AG20443 (cell line): ENCODE measurements around the gene COL21A1.

ENCODE experiments used
- DNase-seq: peaks from one replicate; pipeline ENCODE4 v3.0.0; 2012; ENCODE audit warnings: low spot score, mixed read lengths

Gene COL21A1

DNA sequence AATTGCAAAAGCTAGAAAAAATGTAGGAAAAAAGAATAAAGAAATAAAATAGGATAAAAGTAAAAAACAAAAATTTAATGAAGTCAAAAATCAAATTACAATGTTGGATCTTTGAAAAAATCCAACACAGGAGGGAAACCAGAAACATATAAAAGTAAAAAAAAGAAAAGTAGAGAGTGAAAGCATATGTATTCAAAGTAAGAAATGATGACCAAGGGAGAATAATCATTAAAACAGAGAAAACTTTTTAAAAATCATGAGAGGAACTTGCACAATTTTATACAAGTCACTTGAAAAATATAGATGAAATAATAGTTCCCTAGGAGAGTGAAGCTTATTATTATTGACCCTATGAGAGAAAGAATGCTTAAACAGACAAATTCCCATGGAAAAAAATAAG lies 138.2 kb downstream of the COL21A1 start:
- no peak for DNase-seq

DNA sequence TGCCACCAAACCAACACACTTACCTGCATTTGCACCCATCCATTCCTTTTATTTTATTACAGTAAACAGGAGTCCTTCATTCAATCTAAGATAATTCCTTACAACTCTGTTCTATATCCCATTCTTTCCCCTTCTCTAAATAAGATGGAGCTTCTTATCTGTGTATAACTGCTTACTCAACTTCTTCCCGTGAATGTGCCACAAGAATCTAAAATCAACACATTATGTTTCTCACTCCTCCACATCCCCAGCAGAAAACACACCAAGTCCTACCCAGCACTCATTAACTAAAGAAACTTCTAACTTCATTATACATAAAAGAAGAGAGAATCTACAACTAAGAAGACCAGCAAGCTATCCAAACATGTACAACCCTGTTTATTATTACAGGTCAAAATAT lies 141.1 kb downstream of the COL21A1 start:
- no peak for DNase-seq

DNA sequence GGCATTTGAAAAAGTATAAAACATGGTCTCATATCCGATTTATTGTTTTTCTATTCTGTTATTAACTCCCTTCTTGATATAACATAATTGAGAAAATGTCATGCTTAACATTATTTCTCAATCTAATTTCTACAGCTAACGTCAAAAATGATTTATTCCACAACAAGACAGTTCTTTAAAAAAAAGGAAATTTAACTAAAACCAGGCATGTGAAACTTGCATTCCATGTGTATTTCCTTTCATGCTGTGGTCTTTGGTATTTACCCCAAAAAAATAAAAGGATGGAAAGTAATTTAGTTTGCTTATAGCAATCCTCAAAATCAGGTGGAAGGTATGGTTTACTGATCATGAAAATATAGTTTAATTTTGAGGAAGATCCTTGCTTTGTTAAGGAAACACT lies 142.8 kb downstream of the COL21A1 start:
- DNase-seq = no peak

DNA sequence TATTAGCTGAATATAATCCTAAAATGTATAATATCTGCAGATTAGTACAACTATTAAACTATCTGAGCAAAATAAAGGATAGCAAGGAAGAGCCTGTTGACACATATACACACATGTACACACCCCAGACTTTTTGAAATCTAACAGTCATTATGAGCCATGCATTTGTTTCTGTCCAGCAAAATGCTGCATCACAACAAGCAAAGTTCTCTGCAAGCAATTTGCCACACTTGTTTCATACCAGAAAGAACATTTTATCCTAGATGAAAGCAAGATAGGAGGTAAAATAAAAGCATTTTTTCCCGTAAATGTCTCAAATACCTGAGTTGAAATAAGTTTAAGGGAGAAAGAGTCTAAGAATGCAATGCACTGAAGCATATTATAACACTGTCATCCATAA lies 145.2 kb downstream of the COL21A1 start:
- DNase-seq = no peak

DNA sequence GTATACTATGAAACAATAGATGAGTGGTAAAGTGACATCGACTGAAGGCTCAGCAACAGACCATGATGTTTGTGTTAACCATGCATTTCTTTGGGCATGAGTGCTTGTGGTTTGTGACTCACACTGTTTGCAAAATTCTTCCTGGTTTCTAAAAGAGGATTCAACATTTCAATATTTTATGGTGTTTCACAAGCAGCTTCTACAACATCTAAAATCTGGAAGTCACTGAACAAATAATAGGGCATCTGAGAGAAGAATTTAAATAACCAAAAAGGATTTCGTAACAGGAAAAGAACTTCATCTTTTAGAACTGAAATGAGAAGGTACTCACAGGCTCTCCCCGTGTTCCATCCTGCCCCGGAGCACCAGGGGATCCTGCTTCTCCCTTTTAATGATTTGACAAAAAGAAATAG lies 146.2 kb downstream of the COL21A1 start:
- DNase-seq = peak; percentile 64

DNA sequence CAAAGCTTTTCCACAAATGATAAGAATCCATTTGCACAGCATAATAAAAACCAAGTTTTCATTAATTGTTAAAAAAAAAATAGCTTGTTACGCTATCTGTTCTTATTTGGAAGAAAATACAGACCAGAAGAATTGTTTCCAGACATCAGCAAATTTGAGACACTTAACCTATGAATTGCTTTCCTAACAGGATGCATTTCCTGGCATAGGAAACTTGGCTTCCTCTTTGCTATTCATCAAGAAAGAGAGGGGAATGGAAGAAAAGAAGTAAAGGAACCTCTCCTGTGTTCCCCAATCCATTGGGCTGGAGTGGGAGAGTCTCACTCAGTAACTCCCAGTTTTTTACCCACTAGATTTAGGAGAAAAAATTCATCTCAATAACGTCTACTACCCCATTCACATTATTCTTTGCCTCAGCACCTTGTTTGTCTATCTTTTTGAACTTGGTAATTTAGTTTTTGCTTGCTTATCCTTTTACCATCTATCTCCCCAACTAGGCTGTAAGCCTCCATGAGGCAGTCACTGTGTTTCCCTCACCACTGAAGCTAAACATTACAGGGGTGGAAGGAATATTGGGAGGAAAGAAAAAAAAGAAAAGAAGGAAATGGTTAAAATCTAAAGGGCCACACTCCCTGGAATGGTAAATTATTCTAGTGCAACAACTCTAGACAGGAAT lies 150.3 kb downstream of the COL21A1 start:
- DNase-seq = no peak

DNA sequence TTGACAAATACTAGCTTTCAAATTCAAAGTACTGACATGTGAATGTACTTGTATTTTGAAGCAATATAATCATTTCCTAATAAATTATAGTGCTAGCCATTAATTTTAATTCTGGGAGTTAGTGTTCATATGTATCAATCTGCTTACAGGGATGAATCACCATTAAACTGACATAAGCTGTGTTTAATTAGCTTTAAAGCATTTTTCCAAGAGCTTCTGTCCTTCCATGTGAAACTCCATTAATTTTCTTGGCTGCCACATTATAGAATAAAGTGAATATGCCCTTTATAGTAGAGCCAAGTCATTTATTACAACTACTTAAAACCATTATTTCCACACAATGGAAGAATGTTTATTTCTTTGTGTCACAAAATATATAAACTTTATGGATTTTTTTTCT lies 150.8 kb downstream of the COL21A1 start:
- DNase-seq = no peak

DNA sequence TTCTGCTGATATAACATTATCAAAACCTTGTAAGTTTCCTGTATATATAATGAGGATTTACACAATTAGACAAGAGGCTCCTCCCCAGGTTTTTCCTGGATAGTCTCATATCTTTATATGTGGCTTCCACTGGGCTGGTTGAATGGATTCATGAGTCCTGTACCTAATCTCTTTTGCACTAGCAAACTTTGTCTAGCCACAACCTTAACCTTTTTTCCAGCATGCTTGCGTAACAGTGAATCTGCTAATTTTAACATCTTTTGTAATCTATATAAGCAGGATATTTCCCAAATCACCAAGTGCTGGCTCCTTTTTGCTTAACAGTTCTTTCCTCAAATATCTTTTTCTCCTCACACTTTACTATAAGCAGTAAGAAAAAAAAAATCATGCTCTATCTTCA lies 153.6 kb downstream of the COL21A1 start:
- no peak for DNase-seq

DNA sequence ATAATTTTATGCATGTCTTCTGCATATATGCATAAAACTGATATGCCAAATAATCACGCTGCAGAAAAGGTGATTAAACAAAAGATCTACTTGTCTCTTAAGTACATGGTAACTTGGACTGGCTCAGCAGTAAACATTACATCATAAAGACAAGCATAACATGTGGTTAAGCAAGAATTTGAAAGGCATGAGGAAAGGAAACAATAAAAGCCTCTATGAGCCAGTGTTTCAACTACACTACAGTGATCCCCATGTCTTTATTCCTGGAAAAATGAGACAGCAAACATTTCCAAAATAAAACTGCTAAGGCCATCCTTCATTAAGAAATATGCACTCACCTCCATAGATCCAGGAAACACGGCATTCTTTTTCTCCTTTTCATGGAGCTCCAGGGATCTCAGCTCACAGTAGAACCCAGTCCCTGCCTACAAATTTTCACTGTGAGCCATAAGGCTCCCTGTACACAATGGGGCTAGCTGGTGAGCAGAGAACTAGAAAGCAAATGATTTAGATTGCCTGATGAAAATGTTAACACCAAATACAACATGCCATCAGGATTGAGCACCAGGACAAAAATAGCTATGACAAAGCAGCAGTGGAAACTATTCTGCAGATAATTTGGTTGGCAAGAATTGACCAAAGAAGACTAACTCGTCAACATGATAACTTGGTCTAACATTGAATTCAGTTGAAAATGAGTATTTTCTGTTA lies 156.1 kb downstream of the COL21A1 start:
- DNase-seq = peak; percentile 65

DNA sequence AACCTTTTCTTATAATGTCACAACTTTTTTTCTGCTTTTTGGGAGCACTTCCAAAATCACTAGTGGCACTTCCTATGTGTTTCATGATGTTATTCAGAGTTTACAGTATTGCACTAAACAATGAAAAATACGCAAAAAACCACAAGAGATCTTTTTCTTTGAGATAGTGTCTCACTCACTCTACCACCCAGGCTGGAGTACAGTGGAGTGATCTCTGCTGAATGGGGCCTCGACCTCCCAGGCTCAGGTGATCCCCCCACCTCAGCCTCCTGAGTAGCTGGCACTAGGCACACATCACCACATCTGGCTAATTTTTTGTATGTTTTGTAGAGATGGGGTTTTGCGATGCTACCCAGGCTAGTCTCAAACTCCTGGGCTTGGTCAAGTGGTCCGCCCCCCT lies 158.7 kb downstream of the COL21A1 start:
- no peak for DNase-seq

DNA sequence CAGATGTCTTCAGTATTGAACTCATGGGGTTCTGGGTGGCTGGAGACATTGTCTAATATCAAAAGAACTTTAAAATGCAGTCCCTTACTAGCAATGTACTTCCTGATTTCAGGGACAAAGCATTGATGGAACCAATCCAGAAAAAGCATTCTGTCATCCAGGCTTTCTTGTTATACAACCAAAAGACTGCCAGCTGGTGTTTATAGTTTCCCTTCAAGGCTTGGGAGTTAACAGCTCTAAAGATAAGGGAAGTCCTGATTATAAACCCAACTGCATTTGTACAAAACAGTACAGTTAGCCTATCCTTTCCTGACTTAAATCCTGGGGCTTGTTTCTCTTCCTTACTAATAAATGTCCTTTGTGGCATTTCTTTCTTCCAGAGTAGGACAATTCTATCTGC lies 160.0 kb downstream of the COL21A1 start:
- no peak for DNase-seq

DNA sequence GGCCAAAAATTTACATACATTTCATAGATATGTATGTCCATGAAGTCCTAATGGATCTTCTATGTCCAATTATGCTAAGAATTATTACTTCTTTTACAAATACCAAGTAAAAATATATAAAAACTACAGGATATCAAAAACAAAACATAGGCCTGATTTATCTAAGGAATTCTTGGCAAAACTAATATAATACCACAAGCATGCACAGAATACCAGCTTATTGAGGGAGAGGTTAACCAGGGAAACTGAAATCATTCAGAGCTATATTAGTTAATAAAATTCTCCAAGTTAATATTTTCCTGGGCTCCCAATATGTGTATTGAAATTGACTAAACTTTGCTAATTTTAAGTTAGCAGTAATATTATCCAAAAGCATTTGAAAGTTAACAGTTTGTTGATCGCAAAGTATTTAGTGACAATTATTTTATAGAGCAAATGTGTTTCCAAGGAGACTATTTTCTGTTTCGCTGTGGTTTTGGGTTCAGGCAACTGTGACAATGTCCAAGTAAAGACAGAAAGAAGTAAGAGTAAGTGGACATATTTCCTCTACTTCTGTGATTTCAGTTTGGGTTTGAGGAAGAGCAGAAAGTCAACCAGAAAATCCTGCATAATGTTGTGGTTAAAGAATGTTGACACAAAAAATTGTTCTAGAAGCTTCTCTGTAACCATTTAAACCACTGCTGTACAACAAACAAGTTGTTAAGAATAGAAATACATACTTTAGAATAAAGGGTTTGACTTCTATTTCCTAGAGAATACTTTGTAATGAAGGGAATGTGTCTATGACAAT lies 167.4 kb downstream of the COL21A1 start:
- no peak for DNase-seq

DNA sequence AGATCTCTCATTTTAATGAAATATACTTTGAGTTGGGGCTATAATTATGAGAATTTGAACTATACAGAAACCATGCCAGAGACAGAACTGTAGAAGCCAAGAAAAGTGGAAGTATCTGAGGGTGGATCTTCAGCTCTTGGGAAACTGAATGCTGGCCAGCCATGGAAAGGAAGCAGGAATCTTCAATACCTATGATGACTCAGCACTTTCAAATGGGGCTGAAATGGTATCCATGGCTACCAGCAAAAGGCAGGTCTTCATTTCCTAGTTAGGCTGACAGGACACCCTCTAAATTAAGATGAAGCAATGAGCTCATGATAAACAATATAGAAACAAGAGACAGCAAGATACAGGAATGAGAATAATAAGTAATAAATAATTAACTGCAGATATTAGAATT lies 171.3 kb downstream of the COL21A1 start:
- no peak for DNase-seq

DNA sequence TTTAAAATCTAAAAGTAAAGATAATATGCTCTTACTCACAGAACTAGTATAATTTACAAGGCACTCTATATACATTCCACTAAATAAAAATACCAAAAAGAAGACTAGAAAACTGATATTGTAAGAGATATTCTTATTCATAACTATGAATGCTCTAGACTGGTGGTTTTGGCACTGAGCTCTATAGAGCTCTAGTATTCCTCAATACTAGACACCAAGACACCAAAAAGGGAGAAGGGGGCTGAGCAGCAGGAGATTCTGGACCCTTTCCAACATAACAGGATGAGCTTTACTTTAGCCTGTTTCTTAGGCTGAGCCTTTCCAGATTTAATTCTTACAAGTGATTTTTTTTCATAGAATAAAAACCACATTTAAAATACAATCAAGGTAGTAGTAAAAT lies 173.6 kb downstream of the COL21A1 start:
- DNase-seq = no peak

DNA sequence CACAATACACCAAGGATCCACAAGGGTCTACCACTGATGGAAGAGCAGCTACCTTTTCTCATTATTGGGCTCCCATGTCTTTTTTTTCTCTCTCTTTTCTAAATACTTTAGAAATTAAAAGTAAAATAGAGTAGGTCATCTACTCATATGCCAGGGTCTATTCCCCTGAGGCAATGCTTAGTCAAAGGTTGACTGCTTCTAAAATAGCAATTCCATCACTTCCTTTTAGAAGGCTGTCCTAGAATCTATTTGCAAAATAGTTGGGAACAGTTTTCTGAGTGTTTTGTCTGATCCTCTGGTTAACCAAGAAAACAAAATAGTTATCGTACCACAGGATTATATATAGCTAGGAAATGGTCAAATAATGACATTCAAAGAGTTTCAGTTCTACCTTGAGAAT lies 174.1 kb downstream of the COL21A1 start:
- peak; percentile 9 for DNase-seq

DNA sequence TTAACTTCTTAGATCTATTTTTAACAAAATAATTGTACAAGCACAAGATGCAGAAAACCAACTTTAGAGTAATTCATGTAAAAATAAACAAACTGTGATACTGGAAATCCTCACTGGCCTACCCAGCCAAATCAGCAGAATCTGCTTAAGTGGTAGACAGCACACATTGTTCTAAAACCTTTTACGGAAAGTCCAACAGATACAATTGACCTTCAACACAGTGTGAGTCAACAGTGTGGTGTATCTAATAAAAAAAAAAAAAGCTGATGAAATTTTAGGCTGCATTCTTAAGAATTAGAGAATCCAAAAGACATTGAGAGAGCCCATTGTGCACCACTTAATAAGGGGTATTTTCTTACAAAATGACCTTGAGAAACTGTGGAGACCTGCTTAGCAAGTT lies 174.5 kb downstream of the COL21A1 start:
- DNase-seq = peak; percentile 14

DNA sequence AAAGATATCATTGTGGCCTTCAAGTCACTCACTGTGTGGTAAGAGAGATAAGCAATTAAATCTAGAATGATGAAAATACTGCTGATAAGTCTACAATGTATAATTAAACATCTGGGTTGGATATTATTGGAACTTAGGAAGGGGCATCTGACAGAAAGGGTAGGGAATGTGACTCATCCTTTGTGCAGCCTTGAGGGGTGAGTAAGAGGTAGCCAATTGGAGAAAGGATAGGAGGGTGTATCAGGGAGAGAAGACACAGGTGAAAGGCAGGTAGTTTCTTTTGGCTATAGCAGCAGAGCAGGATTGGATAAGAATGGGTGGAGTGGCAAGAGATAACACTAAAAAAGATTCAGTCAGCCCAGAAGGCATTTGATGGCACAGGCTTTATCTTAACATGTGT lies 182.0 kb downstream of the COL21A1 start:
- no peak for DNase-seq

DNA sequence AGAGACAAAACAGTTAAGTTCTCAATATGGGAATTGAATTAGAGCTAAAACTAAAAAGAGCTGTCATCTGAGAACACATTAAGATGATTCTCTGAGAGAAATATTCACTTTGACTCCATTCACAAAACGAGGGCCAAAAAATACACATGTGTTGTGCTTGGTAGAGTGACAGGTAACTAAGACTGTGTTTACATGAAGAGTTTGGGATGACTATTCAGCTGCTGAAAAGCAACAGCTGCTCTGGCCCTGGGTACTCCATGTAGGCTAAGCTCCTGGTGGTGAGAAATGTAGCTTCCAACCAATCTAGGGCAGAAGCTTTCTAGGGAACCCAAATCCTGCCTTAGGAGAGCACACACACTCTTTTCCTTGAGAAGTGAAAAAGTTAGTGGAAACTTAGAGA lies 184.5 kb downstream of the COL21A1 start:
- no peak for DNase-seq

DNA sequence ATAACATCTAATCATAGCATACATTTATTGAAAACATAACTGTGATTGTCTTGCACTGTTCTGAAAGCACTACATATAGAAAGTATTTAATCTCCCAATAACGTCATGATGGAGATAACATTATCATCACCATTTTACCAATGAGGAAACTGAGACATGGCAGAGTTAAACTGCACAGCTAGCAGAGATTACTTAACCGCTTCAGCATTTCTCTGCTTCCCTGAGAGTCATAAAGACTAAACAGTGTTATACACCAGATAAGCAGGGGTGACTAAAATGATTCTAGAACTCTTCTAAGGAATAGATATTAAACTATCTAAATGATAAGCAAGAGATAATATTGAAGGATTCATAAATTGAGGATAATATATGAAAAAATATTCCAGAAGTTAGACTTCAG lies 188.7 kb downstream of the COL21A1 start:
- DNase-seq = no peak

DNA sequence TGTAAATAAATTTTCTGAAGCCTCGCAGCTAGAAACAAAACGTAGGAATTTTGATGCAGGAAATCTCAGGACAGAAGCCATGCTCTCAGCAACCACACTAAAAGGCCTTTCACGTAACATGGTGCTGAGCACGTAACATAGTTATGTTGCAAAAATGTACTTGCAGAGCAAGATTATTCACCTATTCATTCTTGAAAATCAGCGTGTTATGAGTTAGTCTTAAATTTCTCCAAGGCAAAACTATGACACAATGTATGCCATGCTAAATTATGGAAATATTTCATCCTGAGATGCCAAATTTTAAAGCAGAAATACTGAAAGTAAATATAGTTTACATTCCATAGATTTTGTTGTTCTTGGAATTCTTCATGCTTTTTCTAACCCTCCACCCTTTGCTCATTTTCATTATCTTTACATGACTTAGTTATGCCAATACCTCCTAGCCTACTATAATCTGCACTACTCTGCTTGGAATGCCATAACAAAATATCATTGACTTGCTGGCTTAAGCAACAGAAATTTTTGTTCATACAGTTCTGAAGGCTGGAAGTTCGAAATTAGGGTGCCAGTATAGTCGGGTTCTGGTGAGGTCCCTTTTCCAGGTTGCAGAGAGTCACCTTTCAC lies 192.2 kb downstream of the COL21A1 start:
- DNase-seq = no peak

DNA sequence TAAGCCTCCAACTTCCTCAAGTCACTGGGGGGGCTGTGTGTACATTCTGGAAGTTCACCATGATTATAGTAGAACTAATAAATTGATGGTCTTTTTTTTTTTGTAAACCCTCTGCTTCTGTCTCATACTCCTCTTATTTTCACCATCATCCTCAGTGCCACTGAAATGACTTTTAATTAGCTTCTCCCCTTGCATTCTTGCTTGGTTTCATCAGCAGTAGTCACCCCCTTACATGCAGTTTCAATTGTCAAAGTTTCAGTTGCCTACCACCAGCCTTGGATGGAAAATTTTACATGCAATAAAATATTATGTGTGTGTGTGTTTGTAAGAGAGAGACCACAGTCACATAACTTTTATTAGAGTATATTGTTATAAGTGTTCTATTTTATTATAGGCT lies 196.2 kb downstream of the COL21A1 start:
- DNase-seq = no peak

DNA sequence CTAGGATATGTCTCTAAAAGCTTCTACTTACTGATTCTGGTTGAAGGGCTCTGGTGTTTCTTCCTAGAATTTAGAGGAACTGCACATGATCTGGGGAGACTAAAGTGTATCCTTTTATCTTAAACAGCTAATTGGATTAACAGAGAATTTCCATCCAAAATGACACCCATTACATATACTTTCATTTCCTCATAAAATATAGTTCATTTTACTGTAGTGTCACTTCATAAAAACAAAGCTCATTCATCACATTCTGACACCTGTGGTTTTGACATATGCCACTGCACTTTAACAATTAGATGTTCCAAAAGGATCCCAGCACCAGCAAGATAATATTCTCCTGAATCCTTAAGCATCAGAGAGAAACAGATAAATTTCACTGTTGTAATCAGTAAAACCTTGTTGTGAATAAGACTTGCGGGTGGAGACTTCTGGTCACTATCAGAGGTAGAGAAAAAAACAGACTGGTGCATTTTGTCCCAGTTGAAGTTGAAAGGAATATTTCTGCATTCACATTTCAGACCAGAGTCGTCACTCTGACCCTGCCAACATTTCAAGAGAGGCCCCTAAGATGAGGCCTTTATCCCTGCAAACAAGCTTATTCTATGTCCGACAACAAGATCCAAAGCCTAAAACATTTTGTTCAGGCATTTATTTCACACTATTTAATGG lies 196.7 kb downstream of the COL21A1 start:
- DNase-seq = no peak
